Activated CD8-positive, alpha-beta T cell treated with anti-CD3 and anti-CD28 coated beads, Interleukin-2, amount 10 ng/mL, durations not matched to agents 7 days and 5 days (primary cell): Measurements from ENCODE around the gene EEF1E1. TPM values are rescaled to one million over a fixed set of nuclear protein-coding genes. Genes with fewer than 3 reads are reported as not detected.

Experiments used
- ATAC-seq: fragments of 150-1000 bp; cut with Tn5 transposase; one replicate; pipeline ENCODE4 v1.10.0; 2021; ENCODE audit warnings: moderate library complexity
- CTCF ChIA-PET: fragments of 350-600 bp; sonication (Branson Sonifier 250); formaldehyde crosslinking; loops from one replicate; lab custom pipeline; 2021; ENCODE audit warnings: antibody characterized with exemption; lab: Charles Lee
- POLR2A ChIA-PET: fragments of 350-600 bp; sonication (Branson Sonifier 250); formaldehyde crosslinking; loops from one replicate; lab custom pipeline; 2021; ENCODE audit warnings: antibody characterized with exemption; lab: Charles Lee
- DNase-seq: peaks from one replicate; pipeline ENCODE4 v3.0.0-alpha.2; 2020
- H3K27ac Mint-ChIP-seq: one replicate; pipeline ENCODE4 v1.8.0; 2021; ENCODE audit warnings: mild to moderate bottlenecking, mixed read lengths
- H3K27me3 Mint-ChIP-seq: one replicate; pipeline ENCODE4 v1.8.0; 2021; ENCODE audit warnings: low read depth, mixed read lengths
- H3K36me3 Mint-ChIP-seq: one replicate; pipeline ENCODE4 v1.8.0; 2021; ENCODE audit warnings: low read depth, mixed read lengths
- H3K4me1 Mint-ChIP-seq: one replicate; pipeline ENCODE4 v1.8.0; 2021; ENCODE audit warnings: low read depth, mixed read lengths
- H3K4me3 Mint-ChIP-seq: one replicate; pipeline ENCODE4 v1.8.0; 2021; ENCODE audit warnings: mild to moderate bottlenecking, mixed read lengths
- H3K9me3 Mint-ChIP-seq: one replicate; pipeline ENCODE4 v1.8.0; 2022; ENCODE audit warnings: mixed read lengths; ENCODE audit not compliant: insufficient read depth
- total RNA-seq, 2 experiments: library from RNA; stranded (reverse); gene quantifications; one replicate each; pipeline ENCODE4 v1.2.3, GENCODE V29; 2021

EEF1E1 gene
- total RNA-seq, 2 experiments from 2014 or later, result 42.2 to 44.2 TPM

DNA sequence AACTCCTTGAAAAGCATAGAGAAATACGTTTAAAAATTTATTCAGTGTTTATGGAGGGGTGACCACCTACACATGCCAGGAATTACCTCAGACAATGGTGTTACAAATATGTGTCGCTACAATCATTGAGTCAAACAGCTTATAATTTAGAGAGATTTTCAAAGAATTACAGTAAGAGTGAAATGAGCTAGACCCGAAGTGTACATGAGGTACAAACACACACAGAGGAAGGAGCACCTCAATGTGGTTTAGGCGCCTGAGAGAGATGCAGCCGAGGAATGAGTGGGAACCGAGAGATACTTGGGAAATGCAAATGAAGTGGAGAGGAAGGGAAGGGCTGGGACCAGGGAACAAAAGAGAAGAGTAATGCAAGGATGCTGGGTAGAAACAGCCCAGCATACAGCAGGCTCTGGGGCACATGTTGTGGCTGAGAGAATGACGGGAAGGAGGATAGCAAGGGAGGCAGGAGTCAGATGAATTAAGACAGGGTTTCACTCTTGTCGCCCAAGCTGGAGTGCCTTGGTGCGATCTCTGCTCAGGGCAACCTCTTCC, 15.5 kb downstream of the EEF1E1 start:
- CTCF ChIA-PET, result interaction anchor here (0.6 kb wide), 1 partner anchor 22 kb away, joined by 3 read pairs; no protein-coding TSS in a partner anchor
- peaks cover 18% of the 10 kb centered on the region for H3K4me1 Mint-ChIP-seq
- POLR2A ChIA-PET, result no interaction called here
- no peaks in the 10 kb centered on the region for H3K27me3 Mint-ChIP-seq
- peaks cover 3% of the 10 kb centered on the region for H3K9me3 Mint-ChIP-seq
- H3K4me3 Mint-ChIP-seq, result no peak overlapping the region
- no peak for ATAC-seq
- no peak for DNase-seq
- peaks cover 73% of the 10 kb centered on the region for H3K36me3 Mint-ChIP-seq
- peak overlapping the region; percentile 1 for H3K27ac Mint-ChIP-seq

- no peak for ATAC-seq
- CTCF ChIA-PET, result no interaction called here
Measured at GRCh38 chr6:8085053-8085511, 17.3 kb downstream of the EEF1E1 start.

DNA sequence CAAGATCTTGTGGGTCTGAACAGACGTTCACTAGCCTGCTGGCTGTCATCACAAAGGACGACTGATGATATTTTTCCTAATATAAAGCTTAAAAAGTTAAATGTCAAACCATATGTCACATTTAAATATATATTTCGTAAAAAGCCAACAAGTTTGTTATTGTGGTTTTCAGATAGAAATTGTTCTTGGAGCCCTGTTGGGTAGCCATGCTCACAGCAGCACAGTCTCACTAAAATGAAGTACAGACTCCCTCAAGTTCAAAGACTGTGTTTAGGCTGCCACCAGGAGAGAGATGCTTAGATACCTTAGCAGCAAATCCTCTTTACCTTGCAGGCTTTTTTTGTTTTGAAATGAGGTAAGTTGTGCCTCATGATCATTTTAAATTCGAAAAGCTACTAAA, 17.8 kb downstream of the EEF1E1 start:
- H3K4me3 Mint-ChIP-seq, result no peak overlapping the region
- H3K9me3 Mint-ChIP-seq, result no peaks in the 10 kb centered on the region
- no peak overlapping the region for H3K27ac Mint-ChIP-seq
- peaks cover 68% of the 10 kb centered on the region for H3K36me3 Mint-ChIP-seq
- ATAC-seq (no peak), DNase-seq (no peak)
- H3K4me1 Mint-ChIP-seq, result peaks cover 18% of the 10 kb centered on the region
- ChIA-PET POLR2A (interaction anchor here (1.3 kb wide), 1 partner anchor 18 kb away, joined by 4 read pairs; the partner anchor contains the start of gene EEF1E1), CTCF (no interaction called here)
- H3K27me3 Mint-ChIP-seq, result no peaks in the 10 kb centered on the region

More at GRCh38 chr6:8085053-8085511, 17.3 kb downstream of the EEF1E1 start:
- Mint-ChIP-seq H3K4me3 (no peak overlapping the region), H3K27ac (no peak overlapping the region), H3K4me1 (peaks cover 18% of the 10 kb centered on the region), H3K9me3 (no peaks in the 10 kb centered on the region), H3K36me3 (peaks cover 67% of the 10 kb centered on the region), H3K27me3 (no peaks in the 10 kb centered on the region)
- DNase-seq, result no peak
- POLR2A ChIA-PET, result interaction anchor here (1.3 kb wide), 1 partner anchor 17 kb away, joined by 4 read pairs; the partner anchor contains the start of gene EEF1E1

DNA sequence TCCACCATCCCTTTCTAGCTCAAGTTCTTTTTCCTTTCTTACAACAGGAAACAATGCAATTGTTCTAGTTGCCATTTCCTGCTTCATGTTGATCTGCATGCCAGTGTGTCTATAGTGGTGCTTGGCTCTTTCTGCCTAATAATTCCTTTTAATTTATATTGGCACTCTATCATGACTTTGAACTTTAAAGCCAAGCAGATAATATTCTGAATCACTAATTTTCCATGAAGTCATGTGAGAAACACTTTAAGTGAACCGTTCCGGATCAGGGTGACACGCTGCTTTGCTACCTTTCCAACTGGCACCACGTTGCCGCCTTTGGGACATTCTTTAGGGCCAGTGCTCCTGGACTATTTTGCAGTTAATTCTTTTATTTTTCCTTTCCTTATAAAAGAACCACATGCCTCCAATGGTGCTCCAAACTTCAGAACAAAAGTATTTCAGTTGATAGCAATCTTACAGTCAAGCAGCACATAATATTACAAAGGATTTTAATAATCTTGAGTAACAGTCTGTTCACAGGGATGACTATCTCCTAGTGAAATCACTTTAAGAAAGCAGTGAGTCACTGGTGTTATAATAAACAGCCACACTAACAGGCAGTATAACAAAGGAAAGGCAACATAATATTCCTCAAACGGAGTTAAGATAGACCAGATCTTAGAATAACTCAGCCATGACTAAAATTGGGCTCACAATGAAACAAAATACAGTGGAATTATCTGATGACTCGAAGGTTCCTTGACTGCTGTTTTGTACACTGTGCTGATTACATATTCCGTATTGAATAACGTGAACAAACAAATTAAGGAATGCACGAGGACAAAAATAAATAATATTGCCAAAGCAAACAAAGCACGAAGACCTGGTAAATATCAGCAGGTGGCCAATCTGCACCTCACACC, 19.1 kb downstream of the EEF1E1 start:
- ATAC-seq (no peak), DNase-seq (no peak)
- ChIA-PET POLR2A (no interaction called here), CTCF (no interaction called here)
- Mint-ChIP-seq H3K4me3 (no peak overlapping the region), H3K4me1 (peaks cover 18% of the 10 kb centered on the region), H3K27ac (no peak overlapping the region), H3K36me3 (peaks cover 61% of the 10 kb centered on the region), H3K27me3 (no peaks in the 10 kb centered on the region), H3K9me3 (no peaks in the 10 kb centered on the region)

DNA sequence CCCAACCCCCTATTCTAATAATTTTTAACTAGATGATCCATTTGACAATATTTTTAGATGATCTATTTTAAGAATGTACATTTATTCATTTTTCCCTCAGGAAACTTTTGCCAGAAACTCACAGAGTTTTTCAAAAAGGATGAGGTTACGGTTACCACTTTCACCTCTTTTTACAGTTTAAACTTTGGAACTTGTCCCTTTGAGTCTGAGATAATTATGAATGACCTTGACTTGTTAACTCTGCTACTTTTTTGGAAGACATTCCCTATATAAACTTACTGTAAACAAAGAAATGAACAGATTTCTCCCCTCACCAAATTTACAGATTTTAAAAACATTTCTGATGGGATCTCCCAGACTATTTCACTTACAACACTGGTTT, 19.8 kb downstream of the EEF1E1 start:
- Mint-ChIP-seq H3K27ac (no peak overlapping the region), H3K36me3 (peaks cover 59% of the 10 kb centered on the region), H3K4me3 (no peak overlapping the region), H3K4me1 (peaks cover 18% of the 10 kb centered on the region), H3K27me3 (no peaks in the 10 kb centered on the region), H3K9me3 (no peaks in the 10 kb centered on the region)
- ChIA-PET CTCF (no interaction called here), POLR2A (no interaction called here)
- ATAC-seq (no peak), DNase-seq (no peak)

GRCh38 chr6:8080362-8081151, 21.8 kb downstream of the EEF1E1 start:
- Mint-ChIP-seq H3K4me1 (peaks cover 22% of the 10 kb centered on the region), H3K27ac (no peak overlapping the region), H3K9me3 (no peaks in the 10 kb centered on the region), H3K27me3 (no peaks in the 10 kb centered on the region), H3K36me3 (peaks cover 44% of the 10 kb centered on the region), H3K4me3 (no peak overlapping the region)
- DNase-seq (no peak), ATAC-seq (no peak)
- ChIA-PET POLR2A (no interaction called here), CTCF (interaction anchor here (2.2 kb wide), 1 partner anchor 15 kb away, joined by 6 read pairs; no protein-coding TSS in a partner anchor)

GRCh38 chr6:8079126-8079525, 23.2 kb downstream of the EEF1E1 start:
- ChIA-PET CTCF (interaction anchor here (2.2 kb wide), 1 partner anchor 14 kb away, joined by 6 read pairs; no protein-coding TSS in a partner anchor), POLR2A (interaction anchor here (0.8 kb wide), 1 partner anchor 15 kb away, joined by 3 read pairs; the partner anchor contains the start of gene BLOC1S5)
- H3K27ac Mint-ChIP-seq, result no peak overlapping the region
- H3K4me3 Mint-ChIP-seq, result no peak overlapping the region
- no peaks in the 10 kb centered on the region for H3K27me3 Mint-ChIP-seq
- H3K36me3 Mint-ChIP-seq, result peaks cover 42% of the 10 kb centered on the region
- peaks cover 26% of the 10 kb centered on the region for H3K4me1 Mint-ChIP-seq
- DNase-seq (no peak), ATAC-seq (no peak)
- no peaks in the 10 kb centered on the region for H3K9me3 Mint-ChIP-seq

DNA sequence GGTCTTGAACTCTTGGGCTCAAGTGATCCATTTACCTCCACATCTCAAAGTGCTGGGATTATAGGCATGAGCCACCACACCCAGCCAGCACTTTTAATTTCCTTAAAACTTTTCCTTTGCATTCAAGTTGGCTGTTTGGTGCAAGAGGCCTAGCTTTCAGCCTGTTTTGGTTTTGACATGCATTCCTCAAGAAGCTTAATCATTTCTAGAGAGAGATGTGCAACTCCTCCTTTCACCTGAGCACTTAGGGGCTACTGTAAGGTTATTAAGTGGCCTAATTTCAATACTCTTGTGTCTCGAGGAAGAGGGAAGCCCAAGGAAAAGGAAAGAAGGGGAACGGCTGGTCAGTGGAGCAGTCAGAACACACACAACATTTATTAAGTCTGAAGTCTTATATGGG, 24.4 kb downstream of the EEF1E1 start:
- no peaks in the 10 kb centered on the region for H3K9me3 Mint-ChIP-seq
- peaks cover 33% of the 10 kb centered on the region for H3K36me3 Mint-ChIP-seq
- no peaks in the 10 kb centered on the region for H3K27me3 Mint-ChIP-seq
- H3K27ac Mint-ChIP-seq, result no peak overlapping the region
- H3K4me3 Mint-ChIP-seq, result no peak overlapping the region
- ChIA-PET CTCF (interaction anchor here (2.2 kb wide), 1 partner anchor 13 kb away, joined by 6 read pairs; no protein-coding TSS in a partner anchor), POLR2A (no interaction called here)
- H3K4me1 Mint-ChIP-seq, result peaks cover 20% of the 10 kb centered on the region
- no peak for DNase-seq
- ATAC-seq, result no peak

DNA sequence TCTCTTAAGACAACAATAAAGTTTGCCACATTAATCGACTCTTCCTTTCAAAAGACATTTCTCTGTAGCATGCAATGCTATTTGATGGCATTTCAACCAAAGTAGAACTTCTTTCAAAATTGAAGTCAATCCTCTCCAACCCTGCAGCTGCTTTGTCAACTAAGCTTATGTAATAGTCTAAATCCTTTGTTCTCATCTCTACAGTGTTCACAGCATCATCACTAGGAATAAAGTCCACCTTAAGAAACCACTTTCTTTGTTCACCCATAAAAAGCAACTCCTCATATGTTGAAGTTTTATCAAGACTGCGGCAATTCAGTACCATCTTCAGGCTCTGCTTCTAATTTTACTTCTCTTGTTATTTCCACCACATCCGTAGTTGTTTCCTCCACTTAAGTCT, 26.6 kb downstream of the EEF1E1 start:
- Mint-ChIP-seq H3K36me3 (peaks cover 25% of the 10 kb centered on the region), H3K4me3 (no peak overlapping the region), H3K9me3 (no peaks in the 10 kb centered on the region), H3K27me3 (no peaks in the 10 kb centered on the region), H3K4me1 (peaks cover 17% of the 10 kb centered on the region), H3K27ac (peak overlapping the region; percentile 43)
- CTCF ChIA-PET, result no interaction called here
- POLR2A ChIA-PET, result no interaction called here
- ATAC-seq (no peak), DNase-seq (no peak)

- no peaks in the 10 kb centered on the region for H3K27me3 Mint-ChIP-seq
- no peaks in the 10 kb centered on the region for H3K9me3 Mint-ChIP-seq
- H3K4me1 Mint-ChIP-seq, result peaks cover 17% of the 10 kb centered on the region
- DNase-seq (no peak), ATAC-seq (no peak)
- no peak overlapping the region for H3K4me3 Mint-ChIP-seq
- peaks cover 22% of the 10 kb centered on the region for H3K36me3 Mint-ChIP-seq
- ChIA-PET POLR2A (no interaction called here), CTCF (no interaction called here)
- H3K27ac Mint-ChIP-seq, result no peak overlapping the region
Measured at GRCh38 chr6:8075185-8075584, 27.2 kb downstream of the EEF1E1 start.

DNA sequence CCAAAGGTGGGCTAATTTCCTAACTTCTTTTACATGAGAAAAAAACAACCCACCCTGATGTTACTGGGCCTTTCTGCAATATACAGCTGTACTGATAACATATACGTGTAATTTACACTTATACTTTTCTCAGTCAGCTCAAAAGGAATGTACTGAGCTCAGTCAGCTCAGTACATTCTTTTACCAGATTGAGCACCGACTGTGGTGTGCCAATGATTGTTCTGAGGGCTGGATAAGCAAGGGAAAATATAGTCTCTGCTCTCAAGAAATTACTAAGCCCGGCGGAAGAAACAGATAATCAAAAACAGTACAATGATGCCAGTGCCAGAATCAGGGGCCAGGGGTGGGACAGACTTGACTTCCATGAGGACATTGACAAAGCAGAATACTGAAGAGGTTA, 28.1 kb downstream of the EEF1E1 start:
- peaks cover 17% of the 10 kb centered on the region for H3K4me1 Mint-ChIP-seq
- no peak for ATAC-seq
- peak overlapping the region; percentile 22 for H3K27ac Mint-ChIP-seq

More for the DNA sequence above, 28.1 kb downstream of the EEF1E1 start:
- POLR2A ChIA-PET, result interaction anchor here (0.7 kb wide), 1 partner anchor 9 kb away, joined by 3 read pairs; no protein-coding TSS in a partner anchor
- DNase-seq, result no peak
- CTCF ChIA-PET, result no interaction called here
- H3K27me3 Mint-ChIP-seq, result no peaks in the 10 kb centered on the region
- peaks cover 15% of the 10 kb centered on the region for H3K36me3 Mint-ChIP-seq
- no peak overlapping the region for H3K4me3 Mint-ChIP-seq
- no peaks in the 10 kb centered on the region for H3K9me3 Mint-ChIP-seq
